ENCODE measurements around the gene RGL1. TPM values are rescaled to one million over a fixed set of nuclear protein-coding genes. Genes with fewer than 3 reads are reported as not detected.
A peak's percentile ranks its signal among the peaks of the same experiment; 100 is the strongest.

RGL1 gene
- total and polyA plus RNA-seq, 2 donors (not counting 3 experiments of a cell fraction or from before 2014, with no cell fraction given): 19.8 to 35.3 TPM

- peak overlapping the region; percentile 80 for H3K9ac ChIP-seq (replicated peaks; ENCODE audit: extremely low read depth, insufficient read depth, low read length)
- H3K4me3 ChIP-seq (replicated peaks in 1 of 3; ENCODE audit: insufficient read depth in 1 of 3, low read depth in 1 of 3, low read length in 3 of 3): peak overlapping the region in 1 of 3 experiments; percentile 15
- peaks cover 2% of the 10 kb centered on the region for H3K79me2 ChIP-seq (ENCODE audit: control insufficient read depth, insufficient read depth, low read length)
- dilution Hi-C loops (cut with MboI; ENCODE audit: extremely low pct_ligation_motif_present, low sequenced_read_pairs): no loop called here
- H3K27me3 ChIP-seq (ENCODE audit: control insufficient read depth in 2 of 2, insufficient read depth in 2 of 2, low read length in 2 of 2): no peaks in the 10 kb centered on the region
- no peaks in the 10 kb centered on the region for H3K9me3 ChIP-seq (replicated peaks; ENCODE audit: control insufficient read depth, insufficient read depth, low read length)
- peak; percentile 86 for FAIRE-seq
- H4K20me1 ChIP-seq (replicated peaks; ENCODE audit: control insufficient read depth, extremely low read depth, insufficient read depth, low read length): no peaks in the 10 kb centered on the region
- intact Hi-C loops (cut with micrococcal nuclease): loop anchor here (1.0 kb wide), 1 partner anchor 114 kb away; no protein-coding TSS in a partner anchor
- H3K36me3 ChIP-seq (ENCODE audit: control insufficient read depth in 2 of 2, extremely low read depth in 1 of 2, insufficient read depth in 2 of 2, low read length in 2 of 2): peaks cover 0 to 1% of the 10 kb centered on the region in 2 experiments
- H3K4me1 ChIP-seq (ENCODE audit: control insufficient read depth, extremely low read depth, insufficient read depth, low read length): peaks cover 63% of the 10 kb centered on the region
- H3K27ac ChIP-seq (ENCODE audit: insufficient read depth, low read depth, low read length): peak overlapping the region; percentile 99
- BruUV-seq (replicated peaks): no TSS peak
- no peaks in the 10 kb centered on the region for H3K9me1 ChIP-seq (replicated peaks; ENCODE audit: control insufficient read depth, extremely low read depth, insufficient read depth, low read length)
- peak; percentile 93 for DNase-seq (ENCODE audit: low read depth, low spot score)
- no peak overlapping the region for H2AFZ ChIP-seq (ENCODE audit: low read depth, low read length)
- ChIA-PET CTCF (interaction anchor here (0.8 to 1.7 kb wide), 13 partner anchors 10 to 216 kb away, joined by 3 to 8 read pairs (median 4); partner anchors contain the start of gene RGL1), POLR2A (no interaction called here)
- H3K4me2 ChIP-seq (ENCODE audit: insufficient read depth, low read length): peak overlapping the region; percentile 89
- TF ChIP-seq JUN (IDR thresholded peaks at IDR 0.05; ENCODE audit: borderline replicate concordance, insufficient read depth, insufficient read length, low read depth) (peak; percentile 77), EZH2 (IDR thresholded peaks at IDR 0.05; ENCODE audit: borderline replicate concordance, low read depth, low read length, severe bottlenecking) (no peak), MAX (IDR thresholded peaks at IDR 0.05; ENCODE audit: insufficient read depth, insufficient read length) (no peak), FOS (IDR thresholded peaks at IDR 0.05; ENCODE audit: borderline replicate concordance, insufficient read depth, low read length) (peak; percentile 46), MYC (IDR thresholded peaks at IDR 0.05; ENCODE audit: low read depth, low read length) (no peak), POLR2A (IDR thresholded peaks at IDR 0.05; ENCODE audit: low read depth, low read length) (peak; percentile 62), GATA2 (IDR thresholded peaks at IDR 0.05; ENCODE audit: insufficient read depth, insufficient read length, low read depth, low read length) (no peak), CTCF (IDR thresholded peaks at IDR 0.05; ENCODE audit: extremely low read depth in 1 of 2, insufficient read depth in 1 of 2, low read depth in 1 of 2, low read length in 2 of 2) (no peak), POLR2AphosphoS5 (IDR thresholded peaks at IDR 0.05; ENCODE audit: insufficient read depth, low read depth, low read length) (peak; percentile 75)
These were observed 66.2 kb downstream of the RGL1 start for GRCh38 chr1:183871142-183871541.

Data from endothelial cell of umbilical vein (primary cell).